MV-4-11 (cell line): ENCODE results near the gene RUNX3.

Source experiments
- DNase-seq: peaks from one replicate; lab custom pipeline; 2025; lab: John Stamatoyannopoulos, UW

RUNX3 gene

GRCh38 chr1:24963099-24963872, 33.2 kb upstream of the RUNX3 start:
- no peak for DNase-seq

- no peak for DNase-seq
Observed at GRCh38 chr1:24961961-24962861, 32.1 kb upstream of the RUNX3 start.

GRCh38 chr1:24961334-24961733, 31.3 kb upstream of the RUNX3 start:
- no peak for DNase-seq

GRCh38 chr1:24960071-24960801, 30.2 kb upstream of the RUNX3 start:
- no peak for DNase-seq

GRCh38 chr1:24959623-24959975, 29.5 kb upstream of the RUNX3 start:
- no peak for DNase-seq

GRCh38 chr1:24958766-24959622, 28.9 kb upstream of the RUNX3 start:
- DNase-seq = no peak

- DNase-seq = no peak
Observed at GRCh38 chr1:24957808-24958752, 28.0 kb upstream of the RUNX3 start.

GRCh38 chr1:24957016-24957807, 27.1 kb upstream of the RUNX3 start:
- peak; percentile 78 for DNase-seq

- no peak for DNase-seq
Observed at GRCh38 chr1:24955779-24956365, 25.8 kb upstream of the RUNX3 start.

GRCh38 chr1:24955161-24955560, 25.1 kb upstream of the RUNX3 start:
- peak; percentile 97 for DNase-seq

GRCh38 chr1:24954631-24955030, 24.6 kb upstream of the RUNX3 start:
- no peak for DNase-seq

GRCh38 chr1:24954022-24954421, 23.9 kb upstream of the RUNX3 start:
- DNase-seq = no peak

- peak; percentile 58 for DNase-seq
Observed at GRCh38 chr1:24952413-24952841, 22.4 kb upstream of the RUNX3 start.

- DNase-seq = no peak
Observed at GRCh38 chr1:24951810-24952412, 21.8 kb upstream of the RUNX3 start.

GRCh38 chr1:24951337-24951736, 21.3 kb upstream of the RUNX3 start:
- no peak for DNase-seq

GRCh38 chr1:24949331-24949881, 19.3 kb upstream of the RUNX3 start:
- no peak for DNase-seq

GRCh38 chr1:24948079-24948827, 18.2 kb upstream of the RUNX3 start:
- DNase-seq = no peak
